Fibroblast of peridontal ligament (primary cell): ENCODE measurements around the gene FGF10.

Experiments used
- DNase-seq: peaks from one replicate; pipeline ENCODE4 v3.0.0-alpha.2; 2010; ENCODE audit errors: extremely low read depth

Gene FGF10

DNA sequence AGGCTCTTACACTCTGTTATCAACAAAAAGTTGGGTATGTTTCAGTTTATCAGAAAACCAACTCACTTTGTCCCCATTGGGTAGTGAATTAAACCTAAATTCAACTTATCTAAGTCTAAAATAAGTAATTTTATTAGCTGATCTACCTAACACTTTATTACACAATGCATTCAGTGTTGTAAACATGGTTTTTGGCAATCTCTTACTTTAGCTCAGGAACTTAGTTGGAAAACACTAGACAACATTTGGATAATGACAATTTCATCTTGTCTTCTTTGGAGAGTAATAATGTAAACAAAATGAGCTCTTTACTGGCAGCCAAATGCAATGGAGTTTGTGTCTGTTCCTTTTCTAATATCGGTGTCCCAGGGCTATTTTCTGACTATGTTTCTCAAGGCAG is 33.0 kb downstream of the FGF10 start:
- no peak for DNase-seq

DNA sequence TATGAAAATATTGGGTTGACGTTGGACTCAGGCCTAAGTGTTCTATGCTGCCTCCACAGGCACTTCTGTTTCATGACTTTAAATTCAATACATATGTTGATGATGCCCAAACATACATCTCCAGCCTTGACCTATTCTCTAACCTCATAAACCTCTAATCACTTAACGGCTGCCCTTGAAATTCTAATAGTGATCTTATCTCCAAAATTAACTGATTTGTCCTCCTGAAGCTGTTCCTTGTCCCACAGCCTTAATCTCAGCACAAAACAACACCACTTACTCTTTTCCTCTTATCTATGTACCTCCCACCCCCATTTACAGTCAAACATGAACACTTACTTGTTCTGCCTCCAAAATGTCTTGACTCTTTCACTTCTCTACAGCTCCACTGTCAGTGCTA is 43.3 kb downstream of the FGF10 start:
- DNase-seq: no peak

DNA sequence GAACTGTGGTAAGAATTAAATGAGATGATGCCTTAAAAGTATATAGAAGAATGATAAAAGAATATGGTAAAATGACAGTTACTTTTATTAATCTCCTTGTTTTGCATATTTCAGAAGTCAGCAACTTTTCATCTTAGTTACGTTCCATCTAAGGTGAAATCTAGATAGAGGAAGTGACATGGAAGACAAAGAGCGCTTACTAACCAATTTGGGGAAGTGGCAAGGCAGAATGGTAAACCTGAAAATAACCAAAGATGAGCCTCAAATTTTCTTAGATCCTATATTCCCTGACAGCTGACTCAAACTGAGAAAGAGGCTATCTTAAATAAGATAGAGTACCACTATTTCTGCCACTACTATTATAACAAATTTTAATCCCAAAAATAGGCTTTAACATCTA is 52.5 kb downstream of the FGF10 start:
- no peak for DNase-seq

DNA sequence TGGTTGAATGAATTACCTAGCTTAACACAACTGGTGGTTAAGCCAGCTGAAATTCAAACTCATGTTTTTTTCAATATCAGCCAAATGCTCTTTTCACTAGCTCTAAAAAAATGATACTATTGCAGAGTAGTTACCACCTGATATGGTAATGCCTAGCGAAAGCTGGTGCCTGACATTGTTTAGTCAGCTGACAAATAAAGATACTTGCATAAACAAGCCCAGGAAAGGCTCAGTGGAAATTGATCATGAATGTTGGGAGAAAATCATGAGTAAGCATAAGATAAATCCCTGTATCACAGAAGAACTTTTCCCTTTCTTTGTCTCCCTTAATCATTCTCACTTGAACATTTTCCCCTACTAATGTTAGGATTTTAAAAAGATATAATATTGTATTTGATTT is 54.6 kb downstream of the FGF10 start:
- no peak for DNase-seq

DNA sequence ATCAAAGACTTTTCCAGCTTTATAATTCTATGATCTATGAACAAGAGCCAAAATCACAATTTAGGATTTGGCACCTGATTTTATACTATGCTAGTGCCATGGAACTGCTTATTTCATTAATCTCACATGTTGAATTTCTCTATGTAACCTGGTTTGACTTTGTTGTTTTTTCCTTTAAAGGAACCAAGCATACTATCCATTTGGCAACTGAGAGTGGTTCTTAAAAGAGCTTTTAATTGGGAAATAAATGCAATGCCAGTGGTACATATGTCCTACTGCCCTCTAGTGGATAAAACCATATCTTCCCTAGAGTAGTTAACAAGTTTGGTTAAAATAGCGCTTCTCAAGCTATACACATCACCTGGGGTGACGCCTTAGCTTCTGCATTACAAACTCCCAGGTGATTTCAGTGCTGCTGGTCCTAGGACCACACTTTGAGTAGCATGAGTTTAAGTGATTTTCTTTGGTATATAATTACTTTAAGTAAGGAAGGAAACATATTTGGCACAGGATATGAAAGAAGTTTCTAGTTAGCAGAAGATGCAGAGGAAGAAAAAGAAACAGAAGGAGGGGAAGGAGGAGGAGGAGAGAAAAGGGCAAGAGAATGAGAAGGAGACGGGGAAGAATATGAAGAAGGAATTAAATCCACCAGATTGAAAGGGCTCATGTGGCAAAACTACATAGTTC is 56.8 kb downstream of the FGF10 start:
- peak; percentile 51 for DNase-seq

DNA sequence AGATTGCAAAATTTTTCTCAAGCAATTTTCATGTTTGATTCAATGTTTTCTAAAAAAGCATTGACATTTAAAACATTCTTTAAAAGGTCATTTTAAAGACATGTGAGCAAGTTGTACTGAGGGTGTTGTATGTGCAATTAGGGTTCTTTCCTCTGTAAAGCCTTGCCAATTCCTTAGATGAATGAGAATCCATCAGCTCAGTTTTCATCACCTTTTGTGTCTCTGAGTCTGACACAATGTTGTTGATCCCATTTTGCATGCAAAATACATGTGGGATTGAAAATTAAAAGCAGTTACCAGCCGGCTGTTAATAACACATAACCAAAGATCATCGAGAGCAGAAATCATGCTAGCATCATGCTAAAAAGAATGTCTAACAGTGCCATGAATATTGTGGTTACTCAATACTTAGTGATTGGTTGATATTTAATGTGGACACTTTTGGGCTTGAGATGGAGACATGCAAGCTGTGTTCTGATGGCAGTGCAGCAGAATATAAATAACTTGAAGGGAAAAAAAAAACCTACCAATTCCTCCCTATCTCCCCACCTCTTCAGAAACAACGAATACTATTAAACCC is 57.7 kb downstream of the FGF10 start:
- DNase-seq: no peak

DNA sequence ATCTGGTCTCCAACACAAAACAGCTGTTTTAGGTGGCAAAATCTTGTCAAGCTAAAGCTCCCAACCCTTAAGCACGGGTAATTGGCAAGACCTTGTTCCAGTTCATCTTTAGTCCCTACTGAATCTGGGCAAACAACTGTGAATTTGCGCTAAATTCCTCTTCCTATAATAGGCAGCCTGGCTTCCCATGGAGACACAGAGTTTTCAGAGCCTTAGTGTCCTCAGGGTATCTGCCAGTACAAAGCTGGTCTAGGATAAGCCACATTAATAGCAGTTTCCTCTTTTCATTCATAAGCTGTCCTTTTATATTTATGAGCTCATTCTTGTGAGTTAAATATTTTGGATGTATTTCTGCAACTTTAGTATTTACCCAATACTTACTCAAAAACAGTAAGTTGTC is 59.5 kb downstream of the FGF10 start:
- DNase-seq: no peak

DNA sequence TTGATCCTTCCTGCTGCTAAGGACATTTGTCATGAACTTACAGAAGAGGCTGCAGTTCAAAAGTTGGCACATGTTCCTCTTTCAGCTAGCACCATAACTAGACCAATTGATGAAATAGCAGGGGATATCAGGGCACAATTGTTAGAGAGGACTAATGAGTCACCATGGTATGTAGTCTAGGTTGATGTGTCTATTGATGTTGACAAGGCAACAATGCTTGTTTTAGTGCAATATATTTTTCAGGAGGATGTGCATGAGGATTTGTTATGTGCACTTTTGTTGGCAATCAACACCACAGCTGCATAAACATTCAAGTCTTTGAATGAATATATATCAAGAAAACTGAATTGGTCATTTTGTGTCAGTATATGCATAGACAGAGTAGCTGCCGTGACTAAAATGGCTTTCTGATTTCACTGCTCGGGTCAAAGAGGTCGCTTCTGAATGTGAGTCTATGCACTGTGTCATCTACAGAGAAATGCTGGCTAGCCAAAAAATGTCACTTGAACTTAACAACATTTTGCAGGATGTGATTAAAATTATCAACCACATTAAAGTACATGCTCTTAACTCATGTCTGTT is 68.0 kb downstream of the FGF10 start:
- DNase-seq: no peak

DNA sequence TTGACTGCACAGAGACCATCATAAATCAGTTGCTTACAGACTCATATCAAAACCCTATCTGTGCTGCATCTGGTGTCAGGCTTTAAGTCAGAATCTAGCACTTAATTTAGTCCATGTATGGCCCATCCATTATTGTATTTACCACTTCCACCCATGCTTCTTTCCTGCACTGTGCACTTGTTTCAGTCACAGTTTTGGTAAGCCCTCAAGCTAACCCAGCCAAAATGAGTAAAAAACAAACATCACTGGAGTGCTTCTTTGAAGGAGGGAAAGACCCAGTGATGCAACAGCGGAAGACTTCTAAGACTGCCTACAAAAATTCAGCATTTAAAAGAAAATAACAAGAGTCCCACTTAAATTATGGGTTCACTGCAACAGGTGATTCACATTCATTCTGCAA is 69.0 kb downstream of the FGF10 start:
- DNase-seq: no peak

DNA sequence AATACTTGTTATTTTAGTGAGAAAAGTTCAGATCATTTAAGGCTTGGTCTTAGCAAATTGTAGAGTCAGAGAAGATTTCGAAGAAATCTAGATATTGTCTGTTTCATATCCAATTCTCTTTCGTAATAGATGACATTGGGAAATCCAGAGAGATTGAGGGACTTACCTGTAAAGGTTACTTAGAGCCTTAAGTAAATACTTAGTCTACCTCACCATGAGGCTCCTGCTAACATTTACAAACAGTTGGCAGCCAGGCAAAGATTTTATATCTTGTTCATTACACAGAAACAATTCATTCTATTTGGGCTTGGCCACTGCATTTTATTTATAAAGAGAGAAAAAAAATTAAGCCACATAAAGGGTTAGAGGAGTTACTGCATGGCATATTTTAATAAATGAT is 70.3 kb downstream of the FGF10 start:
- DNase-seq: no peak

DNA sequence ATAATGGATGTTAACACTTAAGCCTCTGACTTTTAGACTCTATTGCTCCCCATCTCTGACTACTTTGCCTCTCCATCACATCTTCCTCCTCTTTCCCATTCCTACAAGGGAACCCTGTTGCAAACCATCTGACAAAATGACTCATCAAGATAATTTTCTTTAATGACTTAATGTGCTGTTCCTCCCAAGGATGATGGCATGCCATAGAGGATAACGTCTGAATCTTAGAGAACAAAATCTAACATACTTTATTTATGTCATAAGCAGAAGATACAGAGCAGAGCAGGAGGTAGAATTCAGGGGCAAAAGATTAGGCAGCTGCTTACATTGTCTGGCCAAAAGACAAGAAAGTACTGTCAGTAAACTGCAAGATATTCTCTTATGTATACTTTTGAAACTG is 76.8 kb downstream of the FGF10 start:
- DNase-seq: no peak

DNA sequence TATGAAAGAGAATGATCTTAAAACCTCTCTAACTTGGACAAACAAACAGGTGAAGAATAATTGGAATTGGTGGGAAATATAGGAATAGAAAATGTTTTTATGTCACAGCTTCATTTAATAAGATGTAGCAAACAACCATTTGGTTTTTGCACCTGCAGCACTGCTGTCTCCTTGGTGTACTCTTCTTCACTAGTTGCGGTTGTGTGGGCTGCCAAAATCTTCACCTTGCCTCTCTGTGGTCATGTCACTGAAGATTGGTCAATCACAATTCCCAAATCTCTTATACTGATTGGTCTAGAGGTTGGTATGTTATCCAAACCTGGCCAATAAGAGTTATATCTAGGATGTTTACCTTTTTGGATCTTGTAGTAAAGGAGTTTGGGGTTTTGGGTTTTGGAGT is 88.7 kb downstream of the FGF10 start:
- no peak for DNase-seq

DNA sequence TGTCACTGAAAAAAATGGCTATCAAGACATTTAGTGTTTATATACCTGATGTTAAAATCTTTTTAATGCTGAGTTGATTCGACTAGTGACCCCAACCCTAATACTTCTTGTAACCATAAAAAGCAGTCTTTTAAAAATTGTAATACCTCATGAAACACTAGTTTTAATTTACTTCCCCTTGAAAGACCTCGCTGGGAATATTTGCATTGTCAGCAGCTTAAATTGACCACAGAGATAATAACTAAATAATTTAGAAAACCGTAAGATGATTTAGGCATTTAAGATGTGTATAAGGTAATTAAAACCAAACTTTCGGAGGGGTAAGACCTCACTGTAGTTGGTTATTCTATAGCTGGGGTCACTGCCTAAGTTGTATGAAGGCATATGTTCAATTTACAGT is 89.8 kb downstream of the FGF10 start:
- no peak for DNase-seq

DNA sequence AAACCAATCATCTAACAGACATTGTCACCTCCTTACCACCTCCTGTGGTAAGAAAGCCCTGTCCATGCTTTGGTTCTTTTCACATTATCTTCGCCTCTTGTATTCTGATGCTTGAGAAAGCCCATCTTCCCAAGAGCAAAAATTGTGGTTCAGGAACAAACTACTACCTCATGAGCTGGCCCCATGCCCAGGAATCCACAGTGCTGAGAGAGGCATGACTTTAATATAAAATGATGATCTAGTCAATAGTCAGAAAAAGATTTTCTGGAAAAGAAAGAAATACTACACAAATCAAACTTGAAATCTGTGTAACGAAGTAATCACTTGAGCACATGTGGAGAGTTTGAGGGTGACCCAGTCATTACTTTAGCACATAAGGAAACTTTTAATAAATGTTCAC is 94.7 kb downstream of the FGF10 start:
- no peak for DNase-seq

DNA sequence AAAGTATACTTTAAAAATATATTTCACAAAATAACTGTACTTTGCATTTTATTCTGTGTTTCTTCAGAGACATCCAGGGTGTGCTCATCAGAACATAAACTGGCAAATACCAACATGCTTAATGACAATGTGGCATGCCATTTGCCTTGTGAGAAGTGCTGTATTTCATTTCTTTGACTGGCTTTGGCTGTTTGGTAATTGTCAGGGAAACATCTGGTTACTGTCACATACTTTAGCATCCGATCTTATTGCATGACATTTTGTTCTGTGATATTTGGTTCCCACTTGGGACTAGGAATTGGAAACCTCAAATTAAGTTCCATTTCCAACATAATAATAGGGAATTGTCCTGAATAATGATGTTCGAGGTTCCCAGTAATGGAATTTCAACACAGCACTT is 96.5 kb downstream of the FGF10 start:
- no peak for DNase-seq

DNA sequence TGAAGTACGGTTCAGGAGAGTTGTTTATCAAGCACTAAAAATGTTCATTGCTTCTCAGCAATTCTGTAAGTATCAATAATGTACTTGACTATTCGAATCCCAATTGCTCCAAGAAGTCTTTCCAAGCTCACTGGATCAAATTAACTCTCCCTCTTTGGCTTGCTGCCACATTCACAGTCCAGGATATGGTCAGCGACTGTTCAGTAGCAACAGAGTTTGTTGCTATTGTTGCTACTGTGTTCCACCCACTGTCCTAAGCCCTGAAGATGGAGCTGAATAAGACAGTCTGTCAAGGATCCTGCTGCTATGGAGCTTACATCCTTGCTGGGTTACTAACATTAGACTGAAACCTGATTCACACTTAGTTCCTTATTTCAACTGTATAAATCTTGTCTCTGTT is 110.8 kb downstream of the FGF10 start:
- DNase-seq: no peak

DNA sequence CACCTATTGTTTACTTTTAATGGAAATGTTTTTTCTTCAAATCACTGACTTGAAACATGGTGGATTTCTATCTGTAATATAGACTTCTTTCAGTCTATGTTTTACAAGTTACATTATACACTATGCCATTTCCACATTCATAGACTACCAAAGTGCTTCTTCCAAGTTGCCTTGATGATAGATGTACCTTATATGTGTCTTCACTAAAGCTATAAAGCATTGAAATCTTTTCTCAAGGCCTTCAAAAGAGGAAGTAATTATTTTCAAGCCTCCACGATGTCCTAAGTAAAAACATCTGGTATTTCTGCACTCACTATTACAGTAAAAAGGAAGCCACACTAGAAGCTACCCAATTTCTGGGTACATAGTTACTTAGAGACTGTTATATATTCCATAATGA is 113.3 kb downstream of the FGF10 start:
- DNase-seq: no peak

DNA sequence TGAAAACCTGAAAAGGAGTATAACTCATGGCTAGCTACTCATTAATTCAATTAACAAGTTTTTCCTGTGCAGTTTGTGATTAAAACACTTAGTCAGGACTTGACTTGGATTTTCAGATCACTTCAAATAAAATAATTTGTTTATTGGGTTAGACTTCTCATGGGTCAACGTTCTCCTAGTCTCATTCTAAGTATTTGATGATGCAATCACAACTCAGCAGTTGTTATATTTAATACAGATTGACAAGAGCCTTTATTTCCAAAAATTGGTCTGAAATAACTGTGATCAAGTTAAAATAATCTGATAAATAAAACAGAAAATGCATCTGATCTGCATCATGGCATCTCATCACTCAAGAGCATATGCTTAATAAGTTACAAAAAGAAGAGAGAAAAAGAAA is 113.9 kb downstream of the FGF10 start:
- DNase-seq: no peak

DNA sequence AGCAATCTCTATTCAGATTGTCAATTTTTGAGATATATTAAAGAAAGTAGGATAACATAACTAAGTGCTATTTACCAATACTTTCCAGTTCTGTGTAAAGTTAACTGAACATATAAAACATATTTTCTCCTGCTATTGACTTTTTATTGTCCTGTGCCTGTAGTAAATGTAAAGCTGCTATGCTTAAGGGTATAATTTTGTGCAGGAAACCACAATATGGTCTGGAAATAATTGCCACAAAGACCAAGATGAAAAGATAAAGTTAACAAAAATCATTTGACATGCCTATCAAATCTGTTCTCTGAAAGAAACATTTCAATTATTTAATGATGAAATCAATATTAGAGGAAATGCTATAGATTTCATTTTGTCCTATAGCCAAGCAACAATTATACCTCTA is 121.3 kb downstream of the FGF10 start:
- DNase-seq: no peak

DNA sequence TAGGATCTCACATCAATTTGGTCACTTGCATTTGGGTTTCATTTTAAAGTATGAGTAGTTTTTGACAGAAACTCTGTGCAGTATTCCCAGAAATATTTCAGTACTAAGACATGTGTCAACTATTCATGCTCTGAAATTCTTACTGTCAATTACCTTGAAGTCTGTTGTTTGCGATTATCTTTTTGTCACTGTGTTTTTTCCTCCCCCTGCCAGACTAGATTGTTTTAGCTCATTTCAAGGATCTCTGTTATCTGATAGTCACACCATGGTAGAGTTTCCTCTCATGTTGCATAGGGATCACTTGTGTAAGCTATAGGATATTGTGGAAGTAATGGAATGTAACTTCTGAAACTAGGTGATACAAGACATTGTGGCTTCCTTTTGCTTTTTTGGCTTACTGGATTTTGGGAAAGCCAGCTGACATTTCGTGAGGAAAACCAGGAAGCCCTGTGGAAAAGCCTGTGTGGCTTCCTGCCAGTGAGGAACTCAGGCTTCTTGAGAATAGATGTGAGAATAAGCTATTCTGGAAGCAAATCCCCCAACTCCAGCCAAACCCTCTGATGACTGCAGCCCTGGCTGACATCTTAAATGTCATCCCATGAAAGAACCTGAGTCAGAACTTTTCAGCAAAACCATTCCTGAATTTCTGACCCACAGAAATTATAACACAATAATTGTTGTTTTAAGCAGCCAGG is 122.2 kb downstream of the FGF10 start:
- no peak for DNase-seq

DNA sequence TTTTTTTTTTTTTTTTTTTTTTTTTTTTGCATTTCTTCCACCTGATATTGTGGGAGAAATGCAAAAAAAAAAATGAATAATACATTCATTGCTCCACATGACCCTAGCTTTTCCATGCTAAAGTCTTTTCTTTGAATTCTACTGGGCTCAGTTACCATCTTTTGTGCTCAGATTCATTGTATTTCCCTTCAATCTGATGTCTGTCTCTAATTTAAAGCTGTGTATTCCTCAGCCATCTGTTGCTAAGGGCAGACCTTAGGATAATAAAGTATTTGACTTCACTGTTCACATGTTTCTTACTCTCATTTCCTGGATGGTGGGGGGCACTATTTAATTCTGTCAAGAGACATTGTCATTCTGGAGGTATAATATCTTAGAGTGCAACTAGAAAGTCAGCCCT is 123.5 kb downstream of the FGF10 start:
- DNase-seq: no peak

DNA sequence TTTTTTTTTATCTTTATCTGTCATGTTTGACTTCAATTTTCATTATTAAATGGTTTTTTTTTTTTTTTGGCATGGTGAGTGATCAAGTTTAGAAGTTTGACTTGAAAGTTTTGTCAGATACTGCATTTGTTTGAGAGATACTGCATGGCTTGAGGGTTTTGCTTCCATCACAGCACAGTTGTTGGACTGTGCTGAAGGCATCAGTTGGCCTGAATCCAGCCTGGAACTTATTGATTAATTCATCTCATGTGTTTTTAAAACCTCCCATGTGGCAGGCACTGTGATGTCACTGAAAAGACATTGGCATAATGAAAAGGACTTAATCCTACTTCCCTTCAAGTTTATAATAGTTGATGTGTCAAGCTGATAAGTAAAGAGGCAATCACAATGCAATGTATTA is 128.4 kb downstream of the FGF10 start:
- DNase-seq: no peak

DNA sequence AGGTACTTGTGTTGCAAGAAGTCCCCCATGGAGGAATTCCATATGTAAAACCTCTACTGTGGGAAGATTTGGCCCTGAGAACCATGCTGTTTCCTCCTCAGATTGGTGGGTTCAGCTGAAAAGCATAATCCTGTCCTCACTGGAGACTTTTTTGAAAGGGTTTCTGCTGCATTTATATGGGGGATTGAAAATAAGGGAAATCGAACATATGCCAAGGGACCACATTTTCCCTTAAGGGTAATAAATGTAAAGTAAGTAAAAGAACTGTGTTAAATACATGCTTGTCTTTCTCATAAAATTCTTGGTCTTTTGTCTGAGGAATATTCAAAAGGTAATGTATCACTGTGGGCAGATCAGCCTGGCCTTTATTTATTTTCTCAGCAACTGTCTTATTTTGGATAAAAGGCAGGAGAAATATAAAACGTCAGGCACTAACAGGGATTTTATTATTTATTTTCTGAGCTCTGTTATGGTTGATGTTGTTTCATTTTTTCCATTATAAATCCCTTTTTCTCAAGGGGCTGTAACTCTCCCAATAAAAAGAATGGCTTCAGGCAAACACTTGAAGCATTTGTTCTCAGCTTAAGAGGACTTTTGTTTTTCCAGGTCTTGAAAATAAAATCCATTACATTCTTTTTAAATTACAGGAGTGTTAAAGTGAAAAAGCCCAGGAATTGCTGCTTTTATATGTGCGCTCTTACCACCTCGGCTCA is 131.4 kb downstream of the FGF10 start:
- no peak for DNase-seq
